NT2/D1 (cell line): Measurements from ENCODE around the gene STPG2.

Experiments
- SUZ12 ChIP-seq: IDR thresholded peaks from 2 replicates; pipeline ENCODE4 v1.6.1; 2011; ENCODE audit not compliant: insufficient read length, insufficient read depth; ENCODE audit errors: extremely low read depth
- YY1 ChIP-seq: IDR thresholded peaks from 2 replicates; pipeline ENCODE4 v1.6.1; 2011; ENCODE audit not compliant: insufficient read length, insufficient read depth
- ZNF274 ChIP-seq: IDR thresholded peaks from 2 replicates; pipeline ENCODE4 v1.6.1; 2011; ENCODE audit warnings: mild to moderate bottlenecking, low read depth, low read length

- TF ChIP-seq ZNF274: no peak
- no peak for TF ChIP-seq YY1
- TF ChIP-seq SUZ12: no peak
Measured at GRCh38 chr4:97984545-97985131, 158.6 kb downstream of the STPG2 start.
